NK-92 (cell line): ENCODE measurements around the gene MYF5.

ENCODE experiments used
- DNase-seq: peaks from one replicate; lab custom pipeline; 2025; ENCODE audit not compliant: unreplicated experiment; lab: John Stamatoyannopoulos, UW

Gene MYF5

DNA sequence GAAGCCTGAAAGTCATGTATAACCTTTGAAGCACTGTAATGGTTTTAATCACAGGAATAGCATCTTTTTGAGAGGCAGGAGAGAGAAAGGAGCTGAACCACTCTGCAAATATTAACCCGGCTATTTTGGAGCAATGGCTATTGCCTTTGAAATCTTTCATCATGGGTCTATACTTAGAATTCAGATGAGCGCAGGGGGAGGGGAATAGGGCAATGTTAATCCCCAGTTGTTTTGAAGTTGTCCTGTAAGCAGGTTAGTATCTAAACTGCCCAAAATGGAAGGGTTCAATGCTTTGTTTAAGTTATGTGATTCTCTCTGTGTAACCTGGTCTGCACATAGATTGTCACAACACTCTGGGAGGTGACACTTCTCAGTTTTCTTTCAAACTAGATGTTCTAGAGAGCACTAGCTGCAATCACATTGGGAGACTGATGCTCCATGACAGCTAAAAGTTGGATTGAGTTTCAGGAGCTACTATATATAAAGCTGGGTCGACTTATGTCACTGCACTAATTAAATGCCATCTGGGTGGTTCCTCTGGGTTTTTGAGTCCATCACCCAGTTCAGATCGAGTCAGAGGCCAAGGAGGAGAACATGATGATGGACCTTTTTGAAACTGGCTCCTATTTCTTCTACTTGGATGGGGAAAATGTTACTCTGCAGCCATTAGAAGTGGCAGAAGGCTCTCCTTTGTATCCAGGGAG, 9.4 kb upstream of the MYF5 start, which contains the start of gene MYF6:
Gene MYF6 (plus strand): TSS at position 509 of the 704 bp plus-strand sequence. CDS start 86 bp downstream, at position 595.
- no peak for DNase-seq

DNA sequence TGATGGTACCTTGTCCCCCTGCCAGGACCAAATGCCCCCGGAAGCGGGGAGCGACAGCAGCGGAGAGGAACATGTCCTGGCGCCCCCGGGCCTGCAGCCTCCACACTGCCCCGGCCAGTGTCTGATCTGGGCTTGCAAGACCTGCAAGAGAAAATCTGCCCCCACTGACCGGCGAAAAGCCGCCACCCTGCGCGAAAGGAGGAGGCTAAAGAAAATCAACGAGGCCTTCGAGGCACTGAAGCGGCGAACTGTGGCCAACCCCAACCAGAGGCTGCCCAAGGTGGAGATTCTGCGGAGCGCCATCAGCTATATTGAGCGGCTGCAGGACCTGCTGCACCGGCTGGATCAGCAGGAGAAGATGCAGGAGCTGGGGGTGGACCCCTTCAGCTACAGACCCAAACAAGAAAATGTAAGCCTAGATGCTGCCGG, 8.9 kb upstream of the MYF5 start:
- DNase-seq: no peak

DNA sequence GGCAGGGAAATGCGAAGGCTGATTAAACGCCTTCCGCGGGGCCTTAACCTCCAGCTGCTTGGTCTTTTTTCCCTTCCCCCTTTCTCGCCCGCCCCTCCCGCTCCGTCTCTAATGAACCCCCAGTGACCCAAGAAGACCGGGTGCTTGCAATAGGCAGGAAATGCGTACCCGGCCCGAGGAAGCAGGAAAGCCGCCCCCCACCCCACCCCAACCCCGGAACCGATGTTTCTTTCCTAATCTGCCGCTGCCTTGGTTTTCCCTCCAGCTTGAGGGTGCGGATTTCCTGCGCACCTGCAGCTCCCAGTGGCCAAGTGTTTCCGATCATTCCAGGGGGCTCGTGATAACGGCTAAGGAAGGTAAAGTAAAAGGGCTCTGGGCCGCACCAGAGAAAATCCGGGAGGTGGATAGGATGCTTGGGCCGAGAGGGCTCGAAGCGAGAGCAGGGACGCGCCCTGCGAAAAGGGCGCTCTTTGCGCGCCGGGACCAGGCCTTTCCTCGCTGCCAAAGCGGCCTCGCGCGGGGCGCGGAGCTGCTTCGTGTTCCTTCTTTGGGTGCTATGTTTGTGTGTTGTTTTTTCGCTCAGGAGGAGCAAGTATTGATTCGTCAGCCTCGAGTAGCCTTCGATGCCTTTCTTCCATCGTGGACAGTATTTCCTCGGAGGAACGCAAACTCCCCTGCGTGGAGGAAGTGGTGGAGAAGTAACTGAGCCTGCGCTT, 8.3 kb upstream of the MYF5 start:
- DNase-seq: no peak

GRCh38 chr12:80708975-80709328, 7.8 kb upstream of the MYF5 start:
- DNase-seq: no peak

GRCh38 chr12:80709811-80710726, 6.6 kb upstream of the MYF5 start:
- DNase-seq: no peak

GRCh38 chr12:80710727-80711449, 5.8 kb upstream of the MYF5 start:
- DNase-seq: no peak

GRCh38 chr12:80711866-80712265, 4.8 kb upstream of the MYF5 start:
- DNase-seq: no peak

- DNase-seq: no peak
Measured at GRCh38 chr12:80712866-80713265, 3.8 kb upstream of the MYF5 start.

- no peak for DNase-seq
Measured at GRCh38 chr12:80713419-80713818, 3.3 kb upstream of the MYF5 start.

GRCh38 chr12:80714055-80714454, 2.7 kb upstream of the MYF5 start:
- no peak for DNase-seq

GRCh38 chr12:80714846-80715245, 1.9 kb upstream of the MYF5 start:
- no peak for DNase-seq

DNA sequence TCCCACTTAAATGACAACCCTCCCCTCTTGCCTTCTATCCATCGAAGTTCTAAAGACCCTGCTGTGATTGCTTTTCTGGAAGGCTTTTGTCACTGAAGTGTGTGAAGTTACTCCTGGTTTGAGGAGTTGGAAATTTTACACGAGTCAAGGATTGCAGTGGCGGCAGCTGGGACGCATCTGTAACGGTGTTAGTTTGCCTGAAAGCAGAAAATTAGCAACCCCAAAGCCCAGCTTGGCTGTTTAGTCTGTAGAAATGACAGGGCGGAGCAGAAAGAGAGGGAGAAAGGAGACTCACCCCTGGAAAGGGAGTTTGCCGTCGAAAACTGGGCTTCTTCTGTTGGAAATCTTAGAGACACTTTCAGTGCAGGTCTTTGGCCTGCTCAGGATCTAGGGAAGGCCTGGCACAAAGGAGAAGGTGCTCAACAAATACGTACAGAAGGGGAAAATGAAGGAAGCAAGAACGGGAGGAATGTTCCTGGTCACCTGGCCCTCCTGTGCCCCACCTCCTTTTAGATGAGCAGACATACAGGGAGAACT, 931 bp upstream of the MYF5 start:
- no peak for DNase-seq

GRCh38 chr12:80717856-80718255, 1.1 kb downstream of the MYF5 start:
- no peak for DNase-seq

DNA sequence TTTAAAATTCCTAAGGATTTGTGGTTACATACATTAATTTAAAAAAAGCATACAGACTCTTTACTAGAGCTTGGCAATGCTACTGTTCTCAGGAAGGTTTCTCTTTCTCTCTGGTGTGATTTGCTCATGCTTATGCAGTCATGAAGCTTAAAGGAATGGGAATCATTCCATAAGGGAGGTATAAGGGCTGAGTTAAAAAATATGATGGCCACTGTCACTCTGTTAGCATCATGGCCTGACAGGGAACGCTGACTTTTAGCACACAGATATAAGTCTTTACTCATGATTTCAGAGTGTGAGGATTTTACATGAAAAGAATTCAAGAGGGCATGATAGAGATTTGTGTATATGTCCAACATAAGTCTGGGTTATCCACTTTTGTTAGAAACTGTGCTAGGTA, 3.8 kb downstream of the MYF5 start:
- no peak for DNase-seq

DNA sequence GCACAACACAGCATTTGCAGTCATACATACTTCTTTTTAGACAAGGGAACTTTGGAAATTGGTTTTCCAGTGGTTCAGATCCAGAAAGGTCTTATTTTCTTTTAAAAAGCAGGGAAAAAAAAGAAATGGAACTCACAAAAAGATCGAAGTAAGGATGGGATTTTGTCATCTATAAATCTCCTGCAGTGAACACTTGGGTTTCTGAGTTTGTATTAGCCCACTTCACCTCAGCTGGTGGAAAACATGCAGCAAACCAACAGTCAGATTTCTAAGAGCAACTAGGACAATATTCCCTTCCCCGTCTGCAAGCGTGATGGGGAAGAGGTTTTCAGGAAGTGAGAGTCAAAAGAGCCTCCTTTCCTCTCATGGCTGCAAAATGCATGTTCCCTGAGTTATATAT, 4.6 kb downstream of the MYF5 start:
- DNase-seq: no peak

DNA sequence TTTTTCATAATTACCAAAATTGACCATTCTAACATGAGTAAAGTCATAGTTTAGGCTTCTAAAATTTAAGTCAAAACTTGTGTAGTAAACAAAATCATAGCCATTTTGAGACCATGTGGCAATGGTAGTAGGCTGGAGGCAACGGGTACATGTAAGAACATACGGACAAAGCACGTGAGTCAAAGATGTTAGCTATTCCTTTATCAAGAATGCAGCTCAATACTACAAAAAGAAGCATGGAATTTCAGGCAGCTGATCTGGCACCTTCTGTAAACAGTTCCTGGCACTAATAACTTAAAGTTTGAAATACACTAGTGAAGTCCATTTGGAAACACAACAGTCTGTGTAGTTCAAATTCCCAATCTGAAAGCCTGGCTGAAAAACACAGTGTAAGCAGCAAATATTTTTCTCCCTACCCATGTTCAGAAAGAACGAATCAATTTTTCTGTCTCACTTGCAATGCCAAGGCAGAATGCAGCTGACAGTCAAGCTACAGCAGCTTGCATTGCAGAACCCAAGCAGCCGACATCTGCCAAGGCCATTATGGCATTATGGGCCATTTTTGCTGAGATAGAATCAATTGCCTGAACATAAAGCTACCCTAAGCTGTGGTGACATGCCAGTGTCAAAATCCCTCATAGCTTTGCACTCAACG, 29.3 kb downstream of the MYF5 start:
- no peak for DNase-seq

GRCh38 chr12:80747800-80748199, 31.1 kb downstream of the MYF5 start:
- DNase-seq: no peak

DNA sequence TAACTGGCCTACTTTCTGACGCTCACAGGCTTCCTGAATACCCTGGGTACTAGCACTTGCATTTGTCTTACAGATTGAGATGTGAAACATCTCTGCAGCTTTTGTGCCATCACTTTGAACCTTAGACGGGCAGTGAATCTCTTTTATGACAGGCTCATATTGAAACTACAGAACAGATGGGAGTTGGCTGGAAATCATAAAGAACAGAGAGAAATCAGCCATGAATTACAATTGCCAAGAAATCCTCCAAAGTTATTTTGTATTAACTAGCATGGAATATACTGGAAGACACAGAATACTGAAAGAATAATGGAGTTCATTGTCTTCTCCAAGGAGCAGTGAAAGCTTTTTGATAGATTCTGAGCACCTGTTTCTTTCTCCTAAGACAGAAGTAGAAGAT, 32.7 kb downstream of the MYF5 start:
- DNase-seq: no peak

GRCh38 chr12:80752464-80752863, 35.8 kb downstream of the MYF5 start:
- no peak for DNase-seq

DNA sequence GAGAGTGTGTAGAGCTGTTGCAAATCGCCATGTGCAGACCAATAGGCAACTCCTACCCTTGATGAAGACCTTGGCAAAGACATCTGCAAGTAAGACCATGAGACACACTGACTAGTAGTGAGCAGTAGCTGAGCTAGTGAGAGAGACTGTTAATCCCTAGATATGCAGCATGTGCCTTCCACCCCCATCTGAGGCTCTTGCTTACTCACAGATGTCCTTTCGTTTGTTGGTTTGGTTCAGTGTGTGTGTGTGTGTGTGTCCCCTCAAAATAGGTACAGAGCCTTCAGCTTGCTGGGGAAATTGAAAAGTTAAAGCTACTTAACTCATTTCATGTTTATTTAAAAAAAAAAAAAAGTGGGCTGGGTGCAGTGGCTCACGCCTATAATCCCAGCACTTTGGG, 37.6 kb downstream of the MYF5 start:
- no peak for DNase-seq
